GM10248 (cell line): ENCODE measurements around the gene MLLT6.

Source experiments
- CTCF ChIA-PET: fragments of 300-600 bp; sonication (Branson Sonifier 250); formaldehyde crosslinking; extraction: SDS; loops from one replicate; lab custom pipeline; 2021; ENCODE audit warnings: antibody characterized with exemption; lab: Yijun Ruan, JAX
- POLR2A ChIA-PET: fragments of 350-650 bp; sonication (Branson Sonifier 250); formaldehyde crosslinking; extraction: SDS; loops from one replicate; lab custom pipeline; 2020; ENCODE audit warnings: antibody characterized with exemption; lab: Yijun Ruan, JAX
- DNase-seq: peaks from one replicate; pipeline ENCODE4 v3.0.0; 2012; ENCODE audit errors: extremely low spot score
- TF ChIP-seq, protein P1 (sequence below): IDR thresholded peaks from 2 replicates; pipeline ENCODE4 v1.5.1; 2012; ENCODE audit warnings: mild to moderate bottlenecking, low read depth; ENCODE audit errors: extremely low read depth, missing control alignments, control extremely low read depth

MLLT6 gene

DNA sequence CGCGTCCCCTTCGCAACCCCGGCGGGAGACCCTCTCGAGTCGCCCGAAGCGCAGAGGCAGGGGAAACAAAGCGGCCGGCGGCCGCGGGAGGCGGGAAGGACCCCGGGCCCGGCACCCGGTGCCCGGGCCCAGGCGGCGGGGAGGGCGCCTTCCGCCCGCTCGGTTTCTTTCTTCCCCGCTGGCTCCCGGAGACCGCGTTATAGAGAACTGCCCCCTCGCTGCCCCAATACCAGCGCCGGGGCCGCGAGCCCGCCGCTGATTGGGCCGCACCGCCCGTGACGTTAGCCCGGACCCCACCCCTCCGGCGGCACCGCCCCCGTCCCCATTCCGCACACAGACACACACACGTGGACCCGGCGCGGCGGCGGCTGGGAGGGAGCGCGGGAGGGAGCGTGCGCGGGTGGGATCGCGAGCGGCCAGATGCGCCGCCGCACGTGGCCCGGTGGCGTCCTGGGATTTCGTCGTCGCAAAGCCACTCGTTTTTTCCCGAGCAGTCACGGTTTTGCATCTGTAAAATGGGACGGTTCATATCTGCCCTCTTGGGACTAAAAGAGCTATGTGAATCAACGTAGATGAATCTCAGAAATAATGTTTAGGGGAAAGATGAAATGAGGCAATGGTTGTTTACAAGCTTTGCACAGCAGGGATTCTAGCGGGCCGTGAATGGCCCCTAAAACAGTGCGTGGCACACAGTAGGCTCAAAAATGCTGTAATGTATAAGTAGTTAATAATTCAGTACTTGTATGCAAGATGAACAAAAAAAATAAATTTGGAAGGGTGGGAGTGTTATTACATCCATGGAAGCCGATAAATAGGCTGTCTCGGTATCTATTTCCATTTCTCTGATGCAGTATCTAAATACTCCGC is 30.1 kb upstream of the MLLT6 start, which contains the start of gene EPOP:
Gene EPOP (minus strand): TSS at position 209 of the 867 bp plus-strand sequence. CDS start 462 bp downstream, outside the sequence.
- CTCF ChIA-PET: interaction anchor here (1.0 to 5.7 kb wide), 8 partner anchors 10 to 115 kb away, joined by 3 to 80 read pairs (median 5); no protein-coding TSS in a partner anchor
- peak; percentile 94 for DNase-seq
- TF ChIP-seq, protein P1, sequence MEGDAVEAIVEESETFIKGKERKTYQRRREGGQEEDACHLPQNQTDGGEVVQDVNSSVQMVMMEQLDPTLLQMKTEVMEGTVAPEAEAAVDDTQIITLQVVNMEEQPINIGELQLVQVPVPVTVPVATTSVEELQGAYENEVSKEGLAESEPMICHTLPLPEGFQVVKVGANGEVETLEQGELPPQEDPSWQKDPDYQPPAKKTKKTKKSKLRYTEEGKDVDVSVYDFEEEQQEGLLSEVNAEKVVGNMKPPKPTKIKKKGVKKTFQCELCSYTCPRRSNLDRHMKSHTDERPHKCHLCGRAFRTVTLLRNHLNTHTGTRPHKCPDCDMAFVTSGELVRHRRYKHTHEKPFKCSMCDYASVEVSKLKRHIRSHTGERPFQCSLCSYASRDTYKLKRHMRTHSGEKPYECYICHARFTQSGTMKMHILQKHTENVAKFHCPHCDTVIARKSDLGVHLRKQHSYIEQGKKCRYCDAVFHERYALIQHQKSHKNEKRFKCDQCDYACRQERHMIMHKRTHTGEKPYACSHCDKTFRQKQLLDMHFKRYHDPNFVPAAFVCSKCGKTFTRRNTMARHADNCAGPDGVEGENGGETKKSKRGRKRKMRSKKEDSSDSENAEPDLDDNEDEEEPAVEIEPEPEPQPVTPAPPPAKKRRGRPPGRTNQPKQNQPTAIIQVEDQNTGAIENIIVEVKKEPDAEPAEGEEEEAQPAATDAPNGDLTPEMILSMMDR: no peak
- POLR2A ChIA-PET: no interaction called here

DNA sequence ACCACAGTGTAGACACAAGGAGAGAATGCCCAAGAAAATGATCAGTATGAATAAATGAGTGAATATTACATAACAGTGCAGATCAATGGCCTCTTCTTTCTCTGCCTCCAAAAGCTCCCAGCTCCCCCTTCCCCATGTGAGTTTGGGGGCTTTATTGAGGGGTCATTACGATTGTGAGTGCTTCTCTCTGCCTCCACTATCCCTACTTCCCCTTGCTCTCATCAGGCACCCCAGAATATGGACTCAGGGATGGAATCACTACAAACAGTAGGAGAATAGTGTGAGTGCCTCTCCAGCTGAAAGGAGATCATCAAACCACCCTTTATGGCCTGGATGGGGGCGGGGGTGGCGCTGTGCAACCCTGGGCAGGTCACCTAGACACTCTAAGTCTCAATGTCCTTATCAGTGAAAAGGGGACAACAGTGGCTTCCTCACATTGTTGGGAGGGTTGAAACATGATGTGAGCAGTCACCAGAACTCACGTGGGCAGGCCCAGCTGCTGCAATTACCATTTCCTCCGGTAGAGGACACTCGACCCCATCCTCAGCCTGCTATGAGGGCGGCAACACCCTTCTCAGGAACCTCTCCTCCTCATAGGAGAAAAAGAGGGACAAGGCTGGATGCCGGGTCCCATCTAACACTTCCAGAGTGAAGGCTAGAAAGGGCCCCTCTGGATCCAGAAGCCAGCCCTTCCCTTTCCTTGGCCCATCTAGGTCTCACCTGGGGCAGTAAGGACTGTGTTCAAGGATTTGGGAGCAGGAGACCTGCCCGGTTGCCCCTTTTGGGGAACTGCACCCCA is 28.2 kb upstream of the MLLT6 start:
- POLR2A ChIA-PET: interaction anchor here (0.6 kb wide), 2 partner anchors 29 to 83 kb away, joined by 3 to 4 read pairs; no protein-coding TSS in a partner anchor
- TF ChIP-seq, protein P1: peak; percentile 94
- CTCF ChIA-PET: interaction anchor here (0.7 to 5.7 kb wide), 26 partner anchors 9 to 476 kb away, joined by 3 to 80 read pairs (median 6); partner anchors contain the start of gene CISD3

DNA sequence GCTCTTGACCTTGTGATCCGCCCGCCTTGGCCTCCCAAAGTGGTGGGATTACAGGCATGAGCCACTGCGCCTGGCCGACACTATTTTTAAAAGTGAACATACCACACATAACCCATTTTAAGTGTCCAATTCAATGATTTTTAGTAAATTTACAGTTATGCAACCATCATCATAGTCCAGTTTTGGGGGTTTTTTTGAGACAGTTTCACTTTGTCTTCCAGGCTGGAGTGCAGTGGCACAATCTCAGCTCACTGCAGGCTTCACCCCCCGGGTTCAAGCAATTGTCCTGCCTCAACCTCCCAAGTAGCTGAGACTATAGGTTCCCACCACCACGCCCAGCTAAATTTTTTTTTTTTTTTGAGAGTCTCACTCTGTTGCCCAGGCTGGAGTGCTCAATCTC is 27.3 kb upstream of the MLLT6 start:
- TF ChIP-seq, protein P1: no peak
- no peak for DNase-seq
- POLR2A ChIA-PET: no interaction called here
- CTCF ChIA-PET: interaction anchor here (0.7 to 5.7 kb wide), 13 partner anchors 10 to 119 kb away, joined by 3 to 80 read pairs (median 9); partner anchors contain the start of gene CISD3

More for the DNA sequence above, 28.2 kb upstream of the MLLT6 start:
- DNase-seq: peak; percentile 87

DNA sequence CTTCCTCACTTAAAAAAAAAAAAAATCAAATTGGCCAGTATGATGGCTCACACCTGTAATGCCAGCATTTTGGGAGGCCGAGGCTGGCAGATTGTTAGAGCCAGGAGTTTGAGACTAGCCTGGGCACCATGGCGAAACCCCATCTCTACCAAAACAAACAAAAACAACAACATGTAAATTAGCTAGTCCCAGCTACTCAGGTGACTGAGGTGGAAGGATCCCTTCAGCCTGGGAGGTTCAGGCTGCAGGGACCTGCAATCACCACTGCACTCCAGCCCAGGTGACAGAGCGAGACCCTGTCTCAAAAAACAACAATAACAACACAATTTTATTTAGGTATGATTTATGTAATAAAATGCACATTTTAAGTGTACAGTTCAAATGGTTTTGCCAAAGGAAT is 24.0 kb upstream of the MLLT6 start:
- no peak for DNase-seq
- CTCF ChIA-PET: interaction anchor here (0.8 to 2.3 kb wide), 8 partner anchors 9 to 483 kb away, joined by 3 to 7 read pairs (median 3); partner anchors contain the start of gene PSMB3
- TF ChIP-seq, protein P1: no peak
- POLR2A ChIA-PET: no interaction called here

DNA sequence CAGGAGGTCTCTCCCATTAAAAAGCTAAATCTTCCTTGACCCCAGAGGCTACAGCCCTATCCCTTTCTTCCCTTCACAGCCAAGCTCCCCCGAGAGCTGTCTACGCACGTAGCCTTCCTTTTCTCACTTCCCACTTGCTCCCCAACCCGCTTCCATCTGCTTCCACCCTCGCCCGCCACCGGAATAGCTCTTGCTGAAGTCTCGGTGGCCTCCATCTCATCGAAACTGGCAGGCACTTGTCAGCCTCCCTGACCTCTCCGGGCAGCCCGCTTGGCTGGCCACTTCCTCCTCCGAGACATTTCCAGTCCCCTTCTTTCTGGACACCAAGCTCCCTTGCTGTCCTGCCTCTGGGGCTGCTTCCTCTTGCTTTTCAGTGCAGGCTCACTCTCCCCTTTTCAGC is 19.6 kb upstream of the MLLT6 start:
- TF ChIP-seq, protein P1: no peak
- no peak for DNase-seq
- ChIA-PET POLR2A (no interaction called here), CTCF (interaction anchor here (1.0 to 7.0 kb wide), 3 partner anchors 9 to 50 kb away, joined by 3 to 47 read pairs (median 3); partner anchors contain the start of gene EPOP)

DNA sequence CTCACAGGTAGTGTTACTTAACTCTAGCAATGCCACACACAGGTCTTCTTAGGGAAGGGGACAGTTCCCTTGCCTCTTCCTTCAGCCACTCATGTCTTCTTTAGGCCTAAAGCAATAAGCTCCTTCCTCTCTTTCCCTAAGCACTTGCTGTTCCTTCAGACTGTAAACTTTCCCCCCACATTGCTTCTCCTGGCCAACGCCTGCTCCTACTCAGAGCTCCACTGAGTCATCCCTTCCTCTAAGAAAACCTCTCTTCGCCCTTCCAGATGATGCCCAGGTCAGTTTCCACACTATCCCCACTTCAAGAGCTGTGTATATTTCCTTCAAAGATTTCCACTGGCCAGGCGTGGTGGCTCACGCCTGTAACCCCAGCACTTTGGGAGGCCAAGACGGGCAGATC is 17.8 kb upstream of the MLLT6 start:
- ChIA-PET POLR2A (no interaction called here), CTCF (interaction anchor here (0.6 to 7.0 kb wide), 7 partner anchors 10 to 386 kb away, joined by 3 to 47 read pairs (median 5); partner anchors contain the start of gene EPOP)
- TF ChIP-seq, protein P1: no peak
- DNase-seq: no peak
